A549 (cell line): ENCODE measurements around the gene SMG9.

Experiments used
- CEBPB ChIP-seq, 2 experiments: fragments of >200 bp in 1 of 2; sonication (Bioruptor Twin) in 1 of 2; formaldehyde crosslinking in 1 of 2; IDR thresholded peaks; 2 replicates each; pipeline ENCODE4 v1.6.1; 2012 to 2016
- CTCF ChIP-seq: fragments of >200 bp; sonication (Bioruptor Twin); formaldehyde crosslinking; IDR thresholded peaks from 3 replicates; pipeline ENCODE4 v1.5.1; 2016
- MAX ChIP-seq: IDR thresholded peaks from 2 replicates; pipeline ENCODE4 v1.6.1; 2012
- POLR2A ChIP-seq: IDR thresholded peaks from 2 replicates; pipeline ENCODE4 v1.6.1; 2012; ENCODE audit warnings: mild to moderate bottlenecking, low read length
- POLR2AphosphoS2 ChIP-seq: conservative IDR thresholded peaks from 2 replicates; pipeline ENCODE4 v1.6.1; 2012; ENCODE audit warnings: low read length, improper control_type of control experiment, inconsistent platforms
- REST ChIP-seq: fragments of 200-600 bp; sonication (generic); IDR thresholded peaks from 2 replicates; pipeline ENCODE4 v1.6.1; 2016; ENCODE audit warnings: antibody characterized with exemption, mild to moderate bottlenecking, moderate library complexity
- USF2 ChIP-seq: fragments of 450-650 bp; IDR thresholded peaks from 2 replicates; pipeline ENCODE4 v1.6.1; 2014; ENCODE audit warnings: antibody characterized with exemption

GRCh38 chr19:43776286-43776685, 21.5 kb upstream of the SMG9 start:
- TF ChIP-seq USF2 (no peak), POLR2AphosphoS2 (no peak), MAX (no peak), CEBPB (IDR thresholded peaks at IDR 0.05) (no peak), CTCF (no peak), POLR2A (no peak), REST (no peak)
